ENCODE measurements around the gene PRR15L.
"Not testable (repeated sequence)": the region's sequence is repeated elsewhere in the genome, so short reads cannot be mapped to it uniquely, and the experiment has no call there.

Gene PRR15L

GRCh38 chr17:47924785-47925677 is 32.7 kb downstream of the PRR15L start:
- H3K4me1 ChIP-seq (ENCODE audit: insufficient read depth, poor library complexity, severe bottlenecking): no peaks in the 10 kb centered on the region
- H3K36me3 ChIP-seq (ENCODE audit: low read depth): peaks cover 9% of the 10 kb centered on the region
- TF ChIP-seq, protein P1, sequence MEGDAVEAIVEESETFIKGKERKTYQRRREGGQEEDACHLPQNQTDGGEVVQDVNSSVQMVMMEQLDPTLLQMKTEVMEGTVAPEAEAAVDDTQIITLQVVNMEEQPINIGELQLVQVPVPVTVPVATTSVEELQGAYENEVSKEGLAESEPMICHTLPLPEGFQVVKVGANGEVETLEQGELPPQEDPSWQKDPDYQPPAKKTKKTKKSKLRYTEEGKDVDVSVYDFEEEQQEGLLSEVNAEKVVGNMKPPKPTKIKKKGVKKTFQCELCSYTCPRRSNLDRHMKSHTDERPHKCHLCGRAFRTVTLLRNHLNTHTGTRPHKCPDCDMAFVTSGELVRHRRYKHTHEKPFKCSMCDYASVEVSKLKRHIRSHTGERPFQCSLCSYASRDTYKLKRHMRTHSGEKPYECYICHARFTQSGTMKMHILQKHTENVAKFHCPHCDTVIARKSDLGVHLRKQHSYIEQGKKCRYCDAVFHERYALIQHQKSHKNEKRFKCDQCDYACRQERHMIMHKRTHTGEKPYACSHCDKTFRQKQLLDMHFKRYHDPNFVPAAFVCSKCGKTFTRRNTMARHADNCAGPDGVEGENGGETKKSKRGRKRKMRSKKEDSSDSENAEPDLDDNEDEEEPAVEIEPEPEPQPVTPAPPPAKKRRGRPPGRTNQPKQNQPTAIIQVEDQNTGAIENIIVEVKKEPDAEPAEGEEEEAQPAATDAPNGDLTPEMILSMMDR (IDR thresholded peaks at IDR 0.05; ENCODE audit: poor library complexity, severe bottlenecking): no peak
- no peaks in the 10 kb centered on the region for H3K27me3 ChIP-seq (ENCODE audit: insufficient read depth, poor library complexity, severe bottlenecking)
- no peak overlapping the region for H3K4me3 ChIP-seq (ENCODE audit: severe bottlenecking)
- no peak overlapping the region for H3K27ac ChIP-seq (ENCODE audit: poor library complexity, severe bottlenecking)
- no peak for ATAC-seq (ENCODE audit: low read depth)
- H3K9me3 ChIP-seq (ENCODE audit: severe bottlenecking): no peaks in the 10 kb centered on the region
- DNase-seq (ENCODE audit: low spot score): no peak

DNA sequence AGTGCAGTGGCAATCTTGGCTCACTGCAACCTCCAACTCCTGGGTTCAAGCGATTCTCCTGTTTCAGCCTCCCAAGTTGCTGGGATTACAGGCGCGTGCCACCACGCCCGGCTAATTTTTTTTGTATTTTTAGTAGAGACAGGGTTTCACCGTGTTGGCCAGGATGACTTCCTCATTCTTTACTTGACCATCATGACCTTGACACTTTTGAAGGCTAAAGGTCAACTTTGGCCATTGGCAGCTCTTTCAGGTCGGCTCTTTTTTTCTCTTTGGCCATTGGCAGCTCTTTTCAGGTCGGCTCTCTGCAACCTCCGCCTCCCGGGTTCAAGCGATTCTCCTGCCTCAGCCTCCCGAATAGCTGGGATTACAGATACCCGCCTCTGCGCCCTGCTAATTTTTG is 37.8 kb downstream of the PRR15L start:
- ATAC-seq (ENCODE audit: low read depth); DNase-seq (ENCODE audit: low spot score); H3K4me1 ChIP-seq (ENCODE audit: insufficient read depth, poor library complexity, severe bottlenecking); H3K36me3 ChIP-seq (ENCODE audit: low read depth); H3K4me3 ChIP-seq (ENCODE audit: severe bottlenecking); H3K9me3 ChIP-seq (ENCODE audit: severe bottlenecking); H3K27ac ChIP-seq (ENCODE audit: poor library complexity, severe bottlenecking); H3K27me3 ChIP-seq (ENCODE audit: insufficient read depth, poor library complexity, severe bottlenecking): not testable (repeated sequence)

DNA sequence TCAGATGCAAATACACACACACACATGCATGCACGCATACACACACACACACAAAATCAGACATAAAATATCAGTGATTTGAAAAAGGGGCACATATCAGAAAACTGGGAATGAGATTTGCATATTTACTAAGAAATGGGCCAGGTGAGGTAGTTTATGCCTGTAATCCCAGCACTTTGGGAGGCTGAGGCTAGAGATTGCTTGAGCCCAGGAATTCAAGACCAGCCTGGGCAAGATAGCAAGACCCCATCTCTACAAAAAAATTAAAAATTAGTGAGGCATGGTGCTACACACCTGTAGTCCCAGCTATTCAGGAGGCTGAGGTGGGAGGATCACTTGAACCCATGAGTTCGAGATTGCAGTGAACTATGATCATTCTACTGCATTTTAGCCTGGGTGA is 38.7 kb downstream of the PRR15L start:
- H3K27me3 ChIP-seq (ENCODE audit: insufficient read depth, poor library complexity, severe bottlenecking): no peaks in the 10 kb centered on the region
- DNase-seq (ENCODE audit: low spot score) (no peak), ATAC-seq (ENCODE audit: low read depth) (no peak)
- TF ChIP-seq, protein P1 (IDR thresholded peaks at IDR 0.05; ENCODE audit: poor library complexity, severe bottlenecking): no peak
- H3K4me1 ChIP-seq (ENCODE audit: insufficient read depth, poor library complexity, severe bottlenecking): peaks cover 8% of the 10 kb centered on the region
- no peak overlapping the region for H3K4me3 ChIP-seq (ENCODE audit: severe bottlenecking)
- no peaks in the 10 kb centered on the region for H3K9me3 ChIP-seq (ENCODE audit: severe bottlenecking)
- H3K36me3 ChIP-seq (ENCODE audit: low read depth): peaks cover 4% of the 10 kb centered on the region
- H3K27ac ChIP-seq (ENCODE audit: poor library complexity, severe bottlenecking): no peak overlapping the region

GRCh38 chr17:47918006-47918405 is 39.7 kb downstream of the PRR15L start:
- peak overlapping the region; percentile 8 for H3K27ac ChIP-seq (ENCODE audit: poor library complexity, severe bottlenecking)
- no peak for ATAC-seq (ENCODE audit: low read depth)
- peaks cover under 1% of the 10 kb centered on the region for H3K36me3 ChIP-seq (ENCODE audit: low read depth)

DNA sequence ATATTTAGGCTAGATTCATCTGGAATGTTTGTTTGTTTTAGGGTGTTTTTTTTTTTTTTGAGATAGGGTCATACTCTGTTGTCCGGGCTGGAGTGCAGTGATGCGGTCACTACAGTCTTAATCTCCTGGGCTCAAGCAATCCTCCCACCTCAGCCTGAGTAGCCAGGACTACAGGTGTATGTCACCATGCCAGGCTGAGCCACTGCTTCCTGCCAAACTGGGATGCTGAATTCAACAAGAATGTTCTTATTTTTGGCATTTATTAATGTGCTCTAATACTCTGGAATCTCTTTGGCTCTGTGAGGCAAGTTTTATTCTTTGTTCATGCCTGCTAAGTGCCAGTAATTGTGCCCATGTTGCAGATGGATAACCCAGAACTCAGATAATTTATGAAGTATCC is 40.1 kb downstream of the PRR15L start:
- ATAC-seq (ENCODE audit: low read depth) (no peak), DNase-seq (ENCODE audit: low spot score) (no peak)
- Histone ChIP-seq H3K4me1 (ENCODE audit: insufficient read depth, poor library complexity, severe bottlenecking) (peaks cover 8% of the 10 kb centered on the region), H3K36me3 (ENCODE audit: low read depth) (no peaks in the 10 kb centered on the region; the same call in none of the 2 replicates), H3K27ac (ENCODE audit: poor library complexity, severe bottlenecking) (peak overlapping the region; percentile 8), H3K4me3 (ENCODE audit: severe bottlenecking) (no peak overlapping the region), H3K27me3 (ENCODE audit: insufficient read depth, poor library complexity, severe bottlenecking) (no peaks in the 10 kb centered on the region), H3K9me3 (ENCODE audit: severe bottlenecking) (no peaks in the 10 kb centered on the region)
- TF ChIP-seq, protein P1 (IDR thresholded peaks at IDR 0.05; ENCODE audit: poor library complexity, severe bottlenecking): no peak

More at GRCh38 chr17:47918006-47918405, 39.7 kb downstream of the PRR15L start:
- no peaks in the 10 kb centered on the region for H3K27me3 ChIP-seq (ENCODE audit: insufficient read depth, poor library complexity, severe bottlenecking)
- TF ChIP-seq, protein P1 (IDR thresholded peaks at IDR 0.05; ENCODE audit: poor library complexity, severe bottlenecking): no peak
- H3K4me3 ChIP-seq (ENCODE audit: severe bottlenecking): no peak overlapping the region
- no peaks in the 10 kb centered on the region for H3K9me3 ChIP-seq (ENCODE audit: severe bottlenecking)
- no peak for DNase-seq (ENCODE audit: low spot score)
- H3K4me1 ChIP-seq (ENCODE audit: insufficient read depth, poor library complexity, severe bottlenecking): peaks cover 8% of the 10 kb centered on the region
